NT2/D1 (cell line): Measurements from ENCODE around the gene LSM3.

Source experiments
- SUZ12 ChIP-seq: IDR thresholded peaks from 2 replicates; pipeline ENCODE4 v1.6.1; 2011; ENCODE audit not compliant: insufficient read length, insufficient read depth; ENCODE audit errors: extremely low read depth
- YY1 ChIP-seq: IDR thresholded peaks from 2 replicates; pipeline ENCODE4 v1.6.1; 2011; ENCODE audit not compliant: insufficient read length, insufficient read depth

DNA sequence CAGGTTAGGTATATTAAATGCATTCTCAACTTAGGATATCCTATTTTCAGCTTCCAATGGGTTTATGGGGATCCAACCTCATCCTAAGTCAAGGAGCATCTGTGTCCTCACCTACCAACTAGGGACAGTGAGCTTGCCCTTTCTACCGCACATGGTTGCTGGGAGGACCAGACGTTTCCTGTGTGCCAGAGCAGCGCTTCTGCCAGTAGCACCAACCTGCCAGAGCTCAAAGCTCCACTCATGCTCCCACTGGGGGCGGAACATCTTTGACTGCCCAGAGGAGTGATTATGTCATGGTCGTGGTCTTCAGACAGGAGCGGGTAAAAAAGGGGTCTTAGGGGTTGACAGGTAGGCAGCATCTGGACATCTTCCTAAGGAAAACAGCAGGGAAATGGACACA is 25.0 kb upstream of the LSM3 start:
- TF ChIP-seq YY1 (no peak), SUZ12 (no peak)
